CD4-positive, alpha-beta T cell (primary cell): ENCODE data around the gene PLEKHA4. TPM values are rescaled to one million over a fixed set of nuclear protein-coding genes. Genes with fewer than 3 reads are reported as not detected.

Source experiments
- ATAC-seq: fragments of 200-7000 bp; cut with Tn5 transposase; one replicate; pipeline ENCODE4 v1.10.0; 2022; ENCODE audit warnings: mild to moderate bottlenecking; ENCODE audit not compliant: poor library complexity
- CTCF ChIA-PET: fragments of 350-600 bp; sonication (Branson Sonifier 250); formaldehyde crosslinking; loops from one replicate; lab custom pipeline; 2021; ENCODE audit warnings: antibody characterized with exemption, inconsistent platforms; lab: Charles Lee
- POLR2A ChIA-PET: fragments of 350-600 bp; sonication (Branson Sonifier 250); formaldehyde crosslinking; loops from one replicate; lab custom pipeline; 2021; ENCODE audit warnings: antibody characterized with exemption, inconsistent platforms; lab: Charles Lee
- DNase-seq, 14 experiments: peaks; one replicate each; pipeline ENCODE4 v3.0.0-alpha.2; 2013 to 2020; ENCODE audit warnings: mixed read lengths in 2 of 14
- H3K27ac ChIP-seq, 2 donors: one replicate each; pipeline versions ENCODE4 v1.5.1 to v1.7.0; 2013; ENCODE audit warnings: low read length in 2 of 2, low read depth in 1 of 2, mild to moderate bottlenecking in 1 of 2
- H3K27me3 ChIP-seq, 2 experiments: 1 replicate in 1 of 2; 2 replicates in 1 of 2; pipeline versions ENCODE4 v1.6.1 to v1.7.0; 2013; ENCODE audit warnings: low read length in 2 of 2, control low read depth in 1 of 2, mild to moderate bottlenecking in 1 of 2, moderate library complexity in 1 of 2; ENCODE audit not compliant: insufficient read depth in 2 of 2, control insufficient read depth in 1 of 2
- H3K36me3 ChIP-seq: one replicate; pipeline ENCODE4 v1.6.1; 2013; ENCODE audit warnings: low read length, control low read depth; ENCODE audit not compliant: insufficient read depth
- H3K4me1 ChIP-seq: one replicate; pipeline ENCODE4 v1.6.1; 2013; ENCODE audit warnings: low read length, control low read depth; ENCODE audit not compliant: insufficient read depth
- H3K4me3 ChIP-seq: one replicate; pipeline ENCODE4 v1.5.1; 2013; ENCODE audit warnings: mild to moderate bottlenecking, low read length, moderate library complexity
- H3K9me3 ChIP-seq, 2 experiments: 1 replicate in 1 of 2; 2 replicates in 1 of 2; pipeline versions ENCODE4 v1.6.1 to v1.7.0; 2013; ENCODE audit warnings: low read length in 2 of 2, mild to moderate bottlenecking in 2 of 2, control low read depth in 1 of 2, moderate library complexity in 1 of 2; ENCODE audit not compliant: control insufficient read depth in 1 of 2, insufficient read depth in 1 of 2
- H3K27ac Mint-ChIP-seq: one replicate; pipeline ENCODE4 v1.8.0; 2020; ENCODE audit warnings: mixed read lengths
- H3K27me3 Mint-ChIP-seq: one replicate; pipeline ENCODE4 v1.8.0; 2021; ENCODE audit warnings: mixed read lengths
- H3K36me3 Mint-ChIP-seq: one replicate; pipeline ENCODE4 v1.8.0; 2021; ENCODE audit warnings: low read depth, mixed read lengths
- H3K4me1 Mint-ChIP-seq: one replicate; pipeline ENCODE4 v1.8.0; 2021; ENCODE audit warnings: low read depth, mixed read lengths
- H3K4me3 Mint-ChIP-seq: one replicate; pipeline ENCODE4 v1.8.0; 2020; ENCODE audit warnings: mild to moderate bottlenecking, mixed read lengths
- H3K9me3 Mint-ChIP-seq: one replicate; pipeline ENCODE4 v1.8.0; 2020; ENCODE audit warnings: mixed read lengths
- CTCF ChIP-seq: fragments of 200-600 bp; IDR thresholded peaks from one replicate; pipeline ENCODE4 v1.8.0; 2022; ENCODE audit warnings: antibody characterized with exemption, mild to moderate bottlenecking
- intact Hi-C, 2 experiments: fragments of 100-400 bp; cut with DNase I in 1 of 2; cut with micrococcal nuclease in 1 of 2; formaldehyde crosslinking; loops; one replicate each; pipeline versions ENCODE4 v1.15.1 to v1.9.0; 2023 to 2025; cut with DNase I, micrococcal nuclease
- total RNA-seq, 174 experiments: library from RNA in 2 of 174; stranded (reverse) in 2 of 174; gene quantifications; one replicate each; pipeline ENCODE4 v1.2.3 and lab custom pipeline; 2021 to 2026

PLEKHA4 gene
- total RNA-seq, 2 experiments from 2014 or later, result 1.4 to 2.7 TPM

DNA sequence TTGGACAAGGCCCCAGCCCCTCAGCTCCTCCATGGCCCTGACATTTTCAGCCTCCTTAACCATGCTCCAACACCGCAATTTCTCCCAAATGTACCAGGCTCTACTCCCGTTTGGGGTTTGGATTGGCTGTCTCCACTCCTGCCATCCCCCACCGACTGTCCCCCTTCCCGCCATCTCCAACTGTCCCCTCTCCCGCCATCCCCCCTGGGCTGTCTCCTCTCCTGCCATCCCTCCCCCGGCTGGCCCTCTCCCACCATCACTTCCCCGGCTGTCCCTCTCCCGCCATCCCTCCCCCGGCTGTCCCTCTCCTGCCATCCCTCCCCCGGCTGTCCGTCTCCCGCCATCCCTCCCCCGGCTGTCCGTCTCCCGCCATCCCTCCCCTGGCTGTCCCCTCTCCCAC is 63.0 kb downstream of the PLEKHA4 start:
- no peaks in the 10 kb centered on the region for H3K9me3 Mint-ChIP-seq
- no peak overlapping the region for H3K4me3 Mint-ChIP-seq
- ChIA-PET CTCF (no interaction called here), POLR2A (no interaction called here)
- no peaks in the 10 kb centered on the region for H3K36me3 Mint-ChIP-seq
- Histone ChIP-seq H3K4me1 (peaks cover 18% of the 10 kb centered on the region), H3K27ac (no peak overlapping the region), H3K36me3 (peaks cover 5% of the 10 kb centered on the region), H3K9me3 (no peaks in the 10 kb centered on the region), H3K4me3 (no peak overlapping the region), H3K27me3 (no peaks in the 10 kb centered on the region)
- no peak for TF ChIP-seq CTCF
- no peak overlapping the region for H3K27ac Mint-ChIP-seq
- no peaks in the 10 kb centered on the region for H3K27me3 Mint-ChIP-seq
- intact Hi-C loops, result loop anchor here in 1 of 2 experiments (1.0 kb wide), 1 partner anchor 16 kb away; no protein-coding TSS in a partner anchor
- DNase-seq, result no peak
- ATAC-seq, result no peak
- peaks cover 23% of the 10 kb centered on the region for H3K4me1 Mint-ChIP-seq

DNA sequence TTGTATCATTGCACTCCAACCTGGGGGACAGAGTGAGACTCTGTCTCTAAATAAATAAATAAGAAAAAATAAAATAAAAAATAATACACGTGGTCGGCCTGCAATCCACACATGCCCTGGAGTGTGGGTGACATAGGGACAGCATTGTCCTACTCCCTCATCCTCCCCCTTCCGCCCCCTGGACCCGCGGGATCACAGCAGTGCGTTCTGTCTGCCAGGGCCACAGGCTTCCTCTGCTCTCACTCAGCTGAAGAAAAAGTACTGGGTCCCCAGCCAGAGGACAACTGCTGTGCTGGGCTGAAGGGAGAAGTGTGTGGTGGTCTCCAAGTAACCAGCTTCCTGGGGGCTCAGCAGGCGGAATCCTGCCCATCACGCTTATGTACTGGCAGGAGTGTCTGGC is 63.9 kb downstream of the PLEKHA4 start:
- Histone ChIP-seq H3K9me3 (no peaks in the 10 kb centered on the region), H3K27ac (no peak overlapping the region), H3K36me3 (peaks cover 5% of the 10 kb centered on the region), H3K4me3 (no peak overlapping the region), H3K4me1 (peaks cover 9% of the 10 kb centered on the region), H3K27me3 (no peaks in the 10 kb centered on the region)
- Mint-ChIP-seq H3K4me3 (no peak overlapping the region), H3K27ac (no peak overlapping the region), H3K9me3 (no peaks in the 10 kb centered on the region), H3K27me3 (no peaks in the 10 kb centered on the region), H3K4me1 (peaks cover 13% of the 10 kb centered on the region), H3K36me3 (no peaks in the 10 kb centered on the region)
- POLR2A ChIA-PET, result no interaction called here
- DNase-seq (no peak), ATAC-seq (no peak)
- intact Hi-C loops, result no loop called here
- TF ChIP-seq CTCF, result no peak
- CTCF ChIA-PET, result no interaction called here

- no peak overlapping the region for H3K4me3 ChIP-seq
- H3K4me1 Mint-ChIP-seq, result peaks cover 4% of the 10 kb centered on the region
- H3K27ac Mint-ChIP-seq, result no peak overlapping the region
- no peaks in the 10 kb centered on the region for H3K27me3 ChIP-seq
- intact Hi-C loops, result no loop called here
- no peaks in the 10 kb centered on the region for H3K36me3 Mint-ChIP-seq
- H3K9me3 ChIP-seq, result no peaks in the 10 kb centered on the region
- no peak overlapping the region for H3K4me3 Mint-ChIP-seq
- ATAC-seq (no peak), DNase-seq (no peak)
- H3K36me3 ChIP-seq, result peaks cover 6% of the 10 kb centered on the region
- no peaks in the 10 kb centered on the region for H3K9me3 Mint-ChIP-seq
- H3K27ac ChIP-seq, result no peak overlapping the region
- TF ChIP-seq CTCF, result no peak
- peaks cover 4% of the 10 kb centered on the region for H3K4me1 ChIP-seq
- ChIA-PET CTCF (no interaction called here), POLR2A (interaction anchor here (1.2 kb wide), 1 partner anchor 161 kb away, joined by 3 read pairs; no protein-coding TSS in a partner anchor)
- no peaks in the 10 kb centered on the region for H3K27me3 Mint-ChIP-seq
Measured at GRCh38 chr19:48802623-48803022, 65.8 kb downstream of the PLEKHA4 start.
